Astrocyte of the cerebellum (primary cell): ENCODE data around the gene EFCAB12.
"Not testable (repeated sequence)": the region's sequence is repeated elsewhere in the genome, so short reads cannot be mapped to it uniquely, and the experiment has no call there.

Source experiments
- DNase-seq: peaks from one replicate; pipeline ENCODE4 v3.0.0-alpha.2; 2011; ENCODE audit warnings: low read depth
- H3K4me3 ChIP-seq: 2 replicates; pipeline ENCODE4 v1.5.1; 2011; ENCODE audit warnings: mild to moderate bottlenecking, low read depth, low read length, moderate library complexity
- CTCF ChIP-seq: IDR thresholded peaks from 2 replicates; pipeline ENCODE4 v1.5.1; 2012; ENCODE audit warnings: low read length, low read depth, moderate library complexity, mild to moderate bottlenecking; ENCODE audit errors: missing control alignments
- in situ Hi-C: cut with HindIII; loops from 2 replicates; pipeline ENCODE4 v1.10.0; 2017; ENCODE audit warnings: low sequenced_read_pairs

EFCAB12 gene

GRCh38 chr3:129365296-129366136 lies 62.9 kb downstream of the EFCAB12 start:
- in situ Hi-C loops, result no loop called here
- DNase-seq, result no peak
- no peak for TF ChIP-seq CTCF
- no peak overlapping the region for H3K4me3 ChIP-seq

DNA sequence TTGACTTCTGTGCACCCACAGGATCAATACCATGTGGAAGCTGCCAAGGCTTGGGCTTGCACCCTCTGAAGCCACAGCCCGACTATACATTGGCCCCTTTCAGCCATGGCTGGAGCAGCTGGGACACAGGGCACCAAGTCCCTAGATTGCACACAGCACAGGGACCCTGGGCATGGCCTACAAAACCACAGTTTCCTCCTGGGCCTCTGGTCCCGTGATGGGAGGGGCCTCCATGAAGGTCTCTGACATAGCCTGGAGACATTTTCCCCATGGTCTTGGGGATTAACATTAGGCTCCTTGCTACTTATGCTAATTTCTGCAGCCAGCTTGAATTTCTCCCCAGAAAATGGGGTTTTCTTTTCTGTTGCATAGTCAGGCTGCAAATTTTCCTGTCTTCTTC lies 63.6 kb downstream of the EFCAB12 start:
- H3K4me3 ChIP-seq, in situ Hi-C loops, DNase-seq: not testable (repeated sequence)

DNA sequence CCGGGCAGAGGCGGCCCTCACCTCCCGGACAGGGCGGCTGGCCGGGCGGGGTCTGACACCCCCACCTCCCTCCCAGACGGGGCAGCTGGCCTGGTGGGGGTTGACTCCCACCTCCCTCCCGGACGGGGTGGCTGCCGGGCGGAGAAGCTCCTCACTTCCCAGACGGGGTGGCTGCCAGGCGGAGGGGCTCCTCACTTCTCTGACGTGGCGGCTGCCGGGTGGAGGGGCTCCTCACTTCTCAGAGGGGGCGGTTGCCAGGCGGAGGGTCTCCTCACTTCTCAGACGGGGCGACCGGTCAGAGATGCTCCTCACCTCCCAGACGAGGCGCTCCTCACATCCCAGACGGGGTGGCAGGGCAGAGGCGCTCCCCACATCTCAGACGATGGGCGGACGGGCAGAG lies 65.1 kb downstream of the EFCAB12 start:
- in situ Hi-C loops, DNase-seq, H3K4me3 ChIP-seq: not testable (repeated sequence)

DNA sequence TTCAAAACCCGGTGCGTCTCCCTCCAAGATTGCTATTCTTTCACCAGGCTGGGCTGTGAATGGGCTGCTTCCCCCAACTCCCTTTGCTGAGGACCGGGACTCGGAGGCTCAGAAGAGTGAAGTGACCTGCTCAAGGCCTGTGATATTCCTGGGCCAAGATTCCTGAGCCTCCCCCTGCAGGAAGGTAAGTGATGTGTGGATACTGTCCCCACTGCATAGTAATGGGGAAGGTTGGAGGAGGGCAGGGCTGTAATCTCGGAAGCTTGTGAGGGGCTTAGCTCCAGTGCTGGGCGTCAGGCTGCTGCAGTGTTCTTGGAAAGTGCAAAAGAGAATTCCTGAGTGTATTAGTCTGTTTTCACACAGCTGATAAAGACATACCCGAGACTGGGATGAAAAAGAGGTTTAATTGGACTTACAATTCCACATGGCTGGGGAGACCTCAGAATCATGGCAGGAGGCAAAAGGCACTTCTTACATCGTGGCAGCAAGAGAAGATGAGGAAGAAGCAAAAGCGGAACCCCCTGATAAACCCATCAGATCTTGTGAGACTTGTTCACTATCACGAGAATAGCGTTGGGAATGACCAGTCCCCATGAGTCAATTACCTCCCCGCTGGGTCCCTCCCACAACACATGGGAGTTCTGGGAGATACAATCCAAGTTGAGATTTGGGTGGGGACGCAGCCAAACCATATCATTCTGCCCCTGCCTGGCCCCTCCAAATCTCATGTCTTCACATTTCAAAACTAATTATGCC lies 67.6 kb downstream of the EFCAB12 start:
- no peak for DNase-seq
- in situ Hi-C loops, result no loop called here

DNA sequence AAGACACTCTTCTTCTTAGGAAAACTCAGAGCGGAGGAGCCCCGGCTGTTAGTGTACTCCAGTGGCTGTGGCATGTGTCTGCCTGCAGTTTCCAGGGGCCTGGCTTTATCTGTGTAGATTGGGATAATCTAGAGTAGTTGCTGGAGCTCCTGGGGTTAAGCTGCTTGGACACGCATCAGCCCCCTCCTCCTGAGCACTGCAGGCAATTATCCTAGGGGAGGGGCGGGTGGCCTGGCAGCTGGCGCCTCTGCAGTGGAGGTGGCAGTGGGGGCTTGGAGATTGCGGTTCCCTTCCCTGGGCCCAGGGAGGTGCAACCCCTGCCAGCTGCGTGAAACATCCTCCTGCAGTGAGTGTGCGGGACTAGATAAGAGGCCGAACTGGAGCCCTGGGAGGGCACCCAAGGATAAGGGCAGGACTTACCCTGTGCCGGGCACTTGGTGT lies 68.2 kb downstream of the EFCAB12 start:
- in situ Hi-C loops, result no loop called here
- no peak overlapping the region for H3K4me3 ChIP-seq
- no peak for DNase-seq

More for the DNA sequence above, 67.6 kb downstream of the EFCAB12 start:
- TF ChIP-seq CTCF, result no peak
- no peak overlapping the region for H3K4me3 ChIP-seq

DNA sequence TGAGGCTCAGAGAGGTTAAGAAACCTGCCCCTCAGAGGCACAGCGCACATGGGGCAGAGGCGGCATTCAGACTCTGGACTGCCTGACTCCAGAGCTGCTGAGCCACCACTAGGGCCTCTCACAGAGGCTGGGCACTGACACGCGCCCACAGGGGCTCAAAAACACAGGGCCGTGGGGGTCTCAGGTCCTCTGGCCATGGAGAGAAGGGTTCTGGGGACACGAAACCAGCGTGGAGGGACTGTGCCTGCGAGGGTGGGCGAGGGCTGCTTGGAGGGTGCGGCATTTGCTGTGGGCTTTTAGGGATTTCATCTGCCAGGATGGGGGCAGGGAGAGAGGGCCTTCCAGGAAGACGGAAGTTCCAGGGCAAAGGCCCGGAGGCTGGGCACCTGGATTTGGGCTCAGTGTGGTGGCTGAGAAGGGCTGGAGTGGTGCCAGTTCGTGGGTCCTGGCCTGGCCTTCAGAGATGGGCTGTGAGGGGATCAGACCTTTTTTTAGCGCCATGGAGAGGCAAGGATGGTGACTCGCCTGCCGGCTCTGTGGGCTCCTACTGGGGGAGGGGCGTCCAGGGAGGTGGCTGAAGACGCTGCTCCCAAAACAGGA lies 69.6 kb downstream of the EFCAB12 start:
- TF ChIP-seq CTCF, result no peak
- in situ Hi-C loops, result no loop called here
- no peak for DNase-seq
- no peak overlapping the region for H3K4me3 ChIP-seq

More for the DNA sequence above, 68.2 kb downstream of the EFCAB12 start:
- no peak for TF ChIP-seq CTCF

DNA sequence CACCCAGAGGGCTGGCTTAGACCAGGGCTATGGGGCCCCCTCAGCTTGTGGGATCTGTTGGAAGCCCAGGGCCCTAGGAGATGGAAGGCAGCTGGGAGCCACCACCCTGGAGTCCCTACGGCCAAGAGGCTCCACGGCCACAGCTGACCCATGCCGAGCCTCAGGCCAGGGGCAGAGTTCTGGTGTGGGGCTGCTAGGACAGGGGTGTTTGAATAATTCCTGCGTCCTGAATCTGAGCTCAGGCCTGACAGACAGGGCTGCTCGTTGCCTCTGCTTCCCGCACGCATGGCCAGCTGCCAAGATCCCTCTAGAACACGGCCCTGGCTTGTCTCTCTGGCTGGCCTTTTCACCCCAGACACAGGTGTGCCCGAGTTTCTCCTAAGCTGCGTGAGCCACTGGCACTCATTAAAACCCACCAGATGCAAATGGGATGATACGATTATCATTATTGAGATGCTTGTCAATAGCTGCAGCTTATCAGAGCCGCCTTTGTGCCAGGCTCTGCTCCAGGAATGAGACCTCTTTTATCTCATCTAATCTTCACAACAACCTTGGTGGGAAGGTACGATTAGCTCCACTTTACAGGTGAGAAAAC lies 70.2 kb downstream of the EFCAB12 start:
- H3K4me3 ChIP-seq, result no peak overlapping the region
- no peak for TF ChIP-seq CTCF
- no peak for DNase-seq
- in situ Hi-C loops, result no loop called here
